K562 (cell line): Measurements from ENCODE around the gene LSM14B. TPM values are rescaled to one million over a fixed set of nuclear protein-coding genes. Genes with fewer than 3 reads are reported as not detected.

Experiments
- E2F5 ChIP-seq: sonication (generic); formaldehyde crosslinking; IDR thresholded peaks from 2 replicates; pipeline ENCODE4 v1.8.0; 2022; ENCODE audit warnings: mild to moderate bottlenecking, missing genetic modification reagents
- ETV6 ChIP-seq, 3 experiments: fragments of 150-350 bp in 1 of 3; sonication (generic) in 1 of 3; formaldehyde crosslinking in 1 of 3; IDR thresholded peaks; 2 replicates each; pipeline versions ENCODE4 v1.6.1 to v1.8.0; 2014 to 2022; ENCODE audit warnings: borderline replicate concordance in 2 of 3, low read depth in 2 of 3, antibody characterized with exemption in 1 of 3, low read length in 1 of 3, mild to moderate bottlenecking in 1 of 3, missing genetic modification reagents in 1 of 3
- JUNB ChIP-seq: fragments of 450-650 bp; formaldehyde crosslinking; conservative IDR thresholded peaks from 2 replicates; pipeline ENCODE4 v1.4.0; 2020; ENCODE audit warnings: mild to moderate bottlenecking
- L3MBTL2 ChIP-seq: fragments of 450-650 bp; IDR thresholded peaks from 2 replicates; pipeline ENCODE4 v1.6.1; 2016; ENCODE audit warnings: mild to moderate bottlenecking, moderate library complexity
- MITF ChIP-seq: IDR thresholded peaks from 2 replicates; pipeline ENCODE4 v1.6.1; 2014; ENCODE audit warnings: antibody characterized with exemption
- PCBP1 ChIP-seq: fragments of 200-400 bp; formaldehyde crosslinking; IDR thresholded peaks from 2 replicates; pipeline ENCODE4 v1.6.1; 2018; ENCODE audit warnings: mild to moderate bottlenecking, low read depth, low read length; ENCODE audit not compliant: poor library complexity, severe bottlenecking
- PREB ChIP-seq: sonication (generic); formaldehyde crosslinking; IDR thresholded peaks from 2 replicates; pipeline ENCODE4 v1.8.1; 2023; ENCODE audit warnings: mild to moderate bottlenecking, missing genetic modification reagents
- SREBF2 ChIP-seq: sonication (generic); formaldehyde crosslinking; IDR thresholded peaks from 2 replicates; pipeline ENCODE4 v1.4.0; 2020; ENCODE audit warnings: mild to moderate bottlenecking, missing genetic modification reagents
- SRSF7 ChIP-seq: fragments of 200-400 bp; formaldehyde crosslinking; optimal IDR thresholded peaks from 2 replicates; pipeline ENCODE3; 2017; ENCODE audit warnings: mild to moderate bottlenecking, low read depth, low read length
- TCF7L2 ChIP-seq: fragments of 150-350 bp; IDR thresholded peaks from 2 replicates; pipeline ENCODE4 v1.6.1; 2016; ENCODE audit warnings: low read depth, mild to moderate bottlenecking, low read length, moderate library complexity
- THRB ChIP-seq: fragments of 450-650 bp; formaldehyde crosslinking; conservative IDR thresholded peaks from 2 replicates; pipeline ENCODE4 v1.4.0; 2022; ENCODE audit warnings: mild to moderate bottlenecking, missing genetic modification characterization
- ZBTB5 ChIP-seq: fragments of 450-650 bp; IDR thresholded peaks from 2 replicates; pipeline ENCODE4 v1.6.1; 2017; ENCODE audit warnings: antibody characterized with exemption
- ZNF12 ChIP-seq: sonication (generic); formaldehyde crosslinking; IDR thresholded peaks from 2 replicates; pipeline ENCODE4 v1.4.0; 2020; ENCODE audit warnings: mild to moderate bottlenecking, missing genetic modification reagents
- ZNF431 ChIP-seq: sonication (generic); formaldehyde crosslinking; IDR thresholded peaks from 2 replicates; pipeline ENCODE4 v1.8.0; 2022; ENCODE audit warnings: mild to moderate bottlenecking, missing genetic modification reagents
- ZNF639 ChIP-seq, 2 experiments: fragments of 200-800 bp in 1 of 2; sonication (Bioruptor generic) in 1 of 2; sonication (generic) in 1 of 2; formaldehyde crosslinking in 1 of 2; IDR thresholded peaks in 1 of 2; conservative IDR thresholded peaks in 1 of 2; 2 replicates each; pipeline versions ENCODE4 v1.5.0 to v1.6.1; 2016 to 2020; ENCODE audit warnings: missing compliant biosample characterization in 1 of 2, missing genetic modification characterization in 1 of 2, missing genetic modification reagents in 1 of 2
- ZZZ3 ChIP-seq: fragments of 450-650 bp; IDR thresholded peaks from 2 replicates; pipeline ENCODE4 v1.6.1; 2016; ENCODE audit warnings: antibody characterized with exemption, mild to moderate bottlenecking, moderate library complexity
- polyA plus RNA-seq, 8 experiments: library from polyadenylated mRNA; depleted of rRNA in 4 of 8; stranded (reverse) in 5 of 8; unstranded in 3 of 8; fragments of >200 nt; fragmentation: Nextera tagmentation in 2 of 8; fragmentation: Illumina TruSeq in 1 of 8; extraction: Ambion mirVana in 2 of 8; extraction: Trizol in 1 of 8; gene quantifications; 2 replicates each; pipeline versions ENCODE4 v1.2.1 to v1.2.3, GENCODE V29; 2011 to 2014; ENCODE audit warnings: inconsistent platforms in 1 of 8, missing spikeins in 1 of 8
- total RNA-seq, 7 experiments: library from RNA; depleted of rRNA in 6 of 7; stranded (reverse); fragments of >200 nt in 6 of 7; fragmentation: Illumina TruSeq in 2 of 7; extraction: Trizol in 2 of 7; gene quantifications; 2 replicates each; pipeline versions ENCODE4 v1.2.1 to v1.2.3, GENCODE V29; 2011 to 2021; ENCODE audit warnings: low replicate concordance in 1 of 7

LSM14B gene
- total and polyA plus RNA-seq, 9 of the 15 experiments (the other 6 are each of a cell fraction or from before 2014, with no cell fraction given): 0.66 to 36.0 (median 20.2) TPM

GRCh38 chr20:62182469-62183425 is 60.5 kb downstream of the LSM14B start, which contains the start of gene MTG2 (continued):
- TF ChIP-seq ZBTB5 (peak; percentile 88), ZZZ3 (no peak), PREB (0 out of 2 replicates have a peak, but pooled peaks have one; percentile 67), ZNF431 (CRISPR knock-in tag) (0 out of 2 replicates have a peak, but pooled peaks have one; percentile 9), E2F5 (peak; percentile 71; the same call in 1 of the 2 replicates), ZNF639 (CRISPR knock-in tag; conservative IDR thresholded peaks at IDR 0.05 in 1 of 2, IDR thresholded peaks at IDR 0.05 in 1 of 2) (peak in 1 of 2 experiments; percentile 96; a peak in 2 of 4 replicates), TCF7L2 (no peak), JUNB (CRISPR knock-in tag) (no peak), PCBP1 (peak; percentile 70), MITF (no peak), L3MBTL2 (peak; percentile 81), THRB (CRISPR knock-in tag) (peak; percentile 78; the same call in 1 of the 2 replicates), SREBF2 (CRISPR knock-in tag) (no peak), ETV6 (IDR thresholded peaks at IDR 0.05; ENCODE audit: borderline replicate concordance in 1 of 2, low read depth in 2 of 2, low read length in 1 of 2) (no peak; a peak in 1 of 4 replicates), ETV6 (CRISPR knock-in tag; IDR thresholded peaks at IDR 0.05; ENCODE audit: borderline replicate concordance) (0 out of 2 replicates have a peak, but pooled peaks have one; percentile 50), ZNF12 (peak; percentile 83), SRSF7 (no peak)
